Activated T-helper 1 cell treated with anti-CD3 and anti-CD28 coated beads, Interleukin-12 subunit alpha, Interleukin-12 subunit beta, Interleukin-2, Interleukin-4 antibody, amounts not matched to agents 30 ng/mL and 10 ng/mL and 1 ng/mL, durations not matched to agents 14 hours and 24 hours and 36 hours (primary cell): Measurements from ENCODE around the gene PAPOLG. TPM values are rescaled to one million over a fixed set of nuclear protein-coding genes. Genes with fewer than 3 reads are reported as not detected.
"Not testable (repeated sequence)": the region's sequence is repeated elsewhere in the genome, so short reads cannot be mapped to it uniquely, and the experiment has no call there.

Experiments used
- DNase-seq: peaks from one replicate; pipeline ENCODE4 v3.0.0; 2021; ENCODE audit warnings: low spot score
- H3K27ac Mint-ChIP-seq: one replicate; pipeline ENCODE4 v1.8.0; 2021; ENCODE audit warnings: mild to moderate bottlenecking, mixed read lengths
- H3K27me3 Mint-ChIP-seq: one replicate; pipeline ENCODE4 v1.8.0; 2022; ENCODE audit warnings: mild to moderate bottlenecking, moderate library complexity, mixed read lengths; ENCODE audit not compliant: insufficient read depth
- H3K36me3 Mint-ChIP-seq: one replicate; pipeline ENCODE4 v1.8.0; 2021; ENCODE audit warnings: low read depth, mixed read lengths
- H3K4me1 Mint-ChIP-seq: one replicate; pipeline ENCODE4 v1.8.0; 2021; ENCODE audit warnings: low read depth, mixed read lengths
- H3K4me3 Mint-ChIP-seq: one replicate; pipeline ENCODE4 v1.8.0; 2021; ENCODE audit warnings: mild to moderate bottlenecking, moderate library complexity, mixed read lengths
- H3K9me3 Mint-ChIP-seq: one replicate; pipeline ENCODE4 v1.8.0; 2021; ENCODE audit warnings: mixed read lengths
- intact Hi-C: fragments of 100-400 bp; cut with micrococcal nuclease; formaldehyde crosslinking; loops from one replicate; pipeline ENCODE4 v1.15.1; 2024
- total RNA-seq: library from RNA; stranded (reverse); gene quantifications from 2 replicates; pipeline ENCODE4 v1.2.3, GENCODE V29; 2022

The PAPOLG gene
- total RNA-seq, 1 donor from 2014 or later = 17.2 TPM

DNA sequence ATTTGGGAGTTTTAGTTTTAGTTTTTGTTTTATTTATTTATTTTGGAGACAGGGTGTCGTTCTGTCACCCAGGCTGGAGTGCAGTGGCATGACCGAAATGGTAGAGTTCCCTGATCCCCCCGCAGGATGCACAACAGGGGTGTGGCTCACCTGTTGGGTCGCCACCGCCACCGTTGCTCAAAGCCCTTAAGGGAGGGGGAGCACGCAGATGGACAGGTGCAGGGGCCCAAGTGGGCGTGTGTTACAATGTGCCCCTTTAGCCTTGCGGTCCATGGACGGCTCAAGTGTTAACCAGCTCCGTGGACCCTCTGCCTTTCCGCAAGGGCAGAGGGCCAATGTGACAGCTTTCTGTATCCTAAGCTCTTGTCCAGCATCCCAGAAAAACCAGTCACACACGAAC is 63.9 kb downstream of the PAPOLG start:
- H3K36me3 Mint-ChIP-seq = no peaks in the 10 kb centered on the region
- H3K4me1 Mint-ChIP-seq = peaks cover 44% of the 10 kb centered on the region
- intact Hi-C loops = loop anchor here (1.0 kb wide), 9 partner anchors 13 to 198 kb away; partner anchors contain the start of genes PAPOLG, PUS10 and REL
- peak overlapping the region; percentile 91 for H3K27ac Mint-ChIP-seq
- H3K9me3 Mint-ChIP-seq = no peaks in the 10 kb centered on the region
- no peak for DNase-seq
- H3K4me3 Mint-ChIP-seq = peak overlapping the region; percentile 20
- no peaks in the 10 kb centered on the region for H3K27me3 Mint-ChIP-seq

DNA sequence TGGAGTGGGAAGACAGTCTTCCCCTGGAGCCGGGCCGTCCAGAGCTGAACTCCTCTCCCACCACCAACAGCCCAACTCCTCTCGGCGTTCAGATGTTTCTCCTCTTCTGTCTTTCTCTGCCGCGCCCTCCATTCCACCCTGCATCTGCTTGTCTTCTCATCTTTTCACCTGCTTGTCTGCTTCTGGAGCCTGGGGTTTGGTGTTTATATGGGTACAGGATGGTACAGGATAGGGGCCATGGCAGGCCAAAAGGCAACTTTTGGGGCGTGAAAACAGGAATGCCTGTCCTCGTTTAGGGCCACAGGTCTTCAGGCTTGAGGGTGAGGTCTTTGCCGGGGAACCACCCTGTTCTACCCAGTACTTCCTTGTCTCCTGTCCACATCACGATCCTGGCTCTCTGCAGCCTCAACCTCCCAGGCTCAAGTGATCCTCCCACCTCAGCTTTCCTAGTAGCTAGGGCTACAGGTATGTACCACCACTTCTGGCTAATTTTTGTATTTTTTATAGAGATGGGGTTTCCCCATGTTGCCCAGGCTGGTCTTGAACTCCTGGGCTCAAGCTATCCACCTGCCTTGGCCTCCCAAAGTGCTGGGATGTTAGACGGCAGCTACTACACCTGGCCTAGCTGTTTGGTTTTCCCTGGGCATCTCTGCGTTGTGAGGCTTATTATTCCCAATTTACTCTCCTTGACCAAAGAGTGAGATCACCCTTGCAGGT is 64.5 kb downstream of the PAPOLG start:
- Mint-ChIP-seq H3K36me3 (no peaks in the 10 kb centered on the region), H3K9me3 (no peaks in the 10 kb centered on the region), H3K4me1 (peaks cover 45% of the 10 kb centered on the region), H3K27me3 (no peaks in the 10 kb centered on the region), H3K4me3 (peak overlapping the region; percentile 19), H3K27ac (peak overlapping the region; percentile 85)
- no peak for DNase-seq
- intact Hi-C loops = no loop called here

DNA sequence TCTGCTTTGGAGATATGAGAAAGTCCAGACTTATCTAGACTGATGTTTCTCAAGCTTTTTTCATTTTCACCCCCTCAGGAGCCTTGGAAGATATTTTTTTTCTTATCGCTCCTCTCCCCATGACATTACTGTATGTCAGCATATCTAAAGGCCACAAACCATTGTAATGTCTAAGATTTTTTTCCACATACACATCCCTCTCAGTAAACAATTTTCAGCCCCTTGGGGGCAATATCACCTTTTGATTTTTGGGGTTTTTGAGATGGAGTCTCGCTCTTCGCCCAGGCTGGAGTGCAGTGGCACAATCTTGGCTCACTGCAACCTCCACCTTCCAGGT is 65.0 kb downstream of the PAPOLG start:
- peaks cover 51% of the 10 kb centered on the region for H3K4me1 Mint-ChIP-seq
- H3K36me3 Mint-ChIP-seq = no peaks in the 10 kb centered on the region
- intact Hi-C loops = no loop called here
- no peaks in the 10 kb centered on the region for H3K9me3 Mint-ChIP-seq
- no peak for DNase-seq
- H3K4me3 Mint-ChIP-seq = peak overlapping the region; percentile 19
- H3K27ac Mint-ChIP-seq = peak overlapping the region; percentile 85
- no peaks in the 10 kb centered on the region for H3K27me3 Mint-ChIP-seq

DNA sequence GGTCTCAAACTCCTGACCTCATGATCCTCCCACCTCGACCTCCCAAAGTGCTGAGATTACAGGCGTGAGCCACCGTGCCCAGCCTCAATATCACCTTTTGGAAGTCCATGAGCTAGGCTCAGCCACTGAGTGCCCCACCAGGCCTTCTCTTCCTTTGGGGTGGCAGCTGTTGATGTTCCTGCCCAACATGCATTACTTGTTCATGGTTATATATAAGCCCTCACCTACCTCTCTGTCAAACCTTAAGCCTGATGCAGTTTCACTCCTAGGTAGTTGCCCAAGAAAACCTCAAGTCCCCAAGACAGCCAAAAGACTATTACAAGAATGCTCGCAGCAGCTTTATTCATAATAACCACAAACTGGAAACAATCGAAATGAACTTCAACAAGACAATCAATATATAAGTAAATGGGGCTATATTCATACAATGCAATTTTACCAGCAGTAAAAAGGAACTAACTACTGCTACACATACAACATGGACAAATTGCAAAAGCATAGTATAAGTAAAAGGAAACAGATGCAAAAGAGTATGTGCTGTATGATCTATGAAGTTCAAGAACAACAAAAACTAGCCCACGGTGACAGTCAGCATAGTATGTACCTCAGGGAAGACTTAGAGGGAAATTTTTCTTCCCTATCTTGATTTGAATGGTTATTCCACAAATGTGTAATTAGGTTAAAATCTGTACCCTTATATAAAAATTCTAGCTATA is 65.7 kb downstream of the PAPOLG start:
- Mint-ChIP-seq H3K9me3 (no peaks in the 10 kb centered on the region), H3K27ac (peak overlapping the region; percentile 85), H3K36me3 (no peaks in the 10 kb centered on the region), H3K4me1 (peaks cover 55% of the 10 kb centered on the region), H3K27me3 (no peaks in the 10 kb centered on the region), H3K4me3 (no peak overlapping the region)
- DNase-seq = no peak
- intact Hi-C loops = no loop called here

DNA sequence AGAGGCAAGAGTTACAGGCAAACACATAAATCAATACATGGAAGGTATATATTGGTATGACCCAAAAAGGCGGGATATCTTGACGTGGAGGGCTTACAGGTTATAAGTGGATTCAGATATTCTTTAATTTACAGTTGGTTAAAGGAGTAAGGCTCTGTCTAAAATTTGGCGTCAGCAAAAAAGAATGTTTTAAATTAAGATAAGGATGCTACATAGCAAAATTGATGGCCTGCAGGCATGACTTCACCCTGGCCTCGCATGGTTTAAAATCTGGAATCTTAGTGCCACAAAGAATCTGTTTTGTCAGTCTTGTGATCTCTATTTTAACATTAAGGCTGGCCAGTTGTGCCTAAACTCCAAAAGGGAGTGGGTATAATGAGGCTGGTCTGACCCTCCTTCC is 66.9 kb downstream of the PAPOLG start:
- DNase-seq = no peak
- intact Hi-C loops = no loop called here
- no peaks in the 10 kb centered on the region for H3K9me3 Mint-ChIP-seq
- peaks cover 60% of the 10 kb centered on the region for H3K4me1 Mint-ChIP-seq
- H3K4me3 Mint-ChIP-seq = no peak overlapping the region
- H3K27ac Mint-ChIP-seq = no peak overlapping the region
- no peaks in the 10 kb centered on the region for H3K36me3 Mint-ChIP-seq
- no peaks in the 10 kb centered on the region for H3K27me3 Mint-ChIP-seq

DNA sequence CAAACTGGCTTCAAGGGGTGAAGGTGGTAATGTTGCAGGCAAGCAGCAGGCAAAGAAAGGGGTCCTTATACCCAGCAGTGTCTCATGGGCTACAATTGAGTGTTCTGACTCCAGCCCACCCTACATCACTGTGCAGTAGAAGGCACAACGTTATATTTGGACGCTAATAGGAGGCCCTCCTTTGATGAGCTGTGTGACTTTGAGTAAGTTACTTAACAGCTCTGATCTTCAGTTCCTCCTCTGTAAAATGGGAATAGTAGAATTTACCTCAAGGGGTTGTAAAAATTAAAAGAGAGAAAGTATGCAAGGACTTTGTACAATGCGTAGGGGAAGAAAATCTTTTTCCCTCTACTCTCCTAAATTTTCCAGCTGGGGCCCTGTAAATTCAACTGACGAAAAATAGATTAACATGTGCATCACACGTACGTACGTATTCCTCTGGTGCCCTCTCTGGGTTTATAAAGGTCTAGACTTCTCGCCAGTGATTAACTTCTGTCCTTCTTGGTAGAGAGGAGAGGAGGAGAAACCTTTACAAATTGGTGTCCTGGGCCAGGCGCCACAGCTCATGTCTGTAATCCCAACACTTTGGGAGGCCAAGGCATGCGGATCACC is 67.7 kb downstream of the PAPOLG start:
- Mint-ChIP-seq H3K9me3 (no peaks in the 10 kb centered on the region), H3K27ac (no peak overlapping the region), H3K4me1 (peaks cover 52% of the 10 kb centered on the region), H3K36me3 (no peaks in the 10 kb centered on the region), H3K27me3 (no peaks in the 10 kb centered on the region), H3K4me3 (no peak overlapping the region)
- intact Hi-C loops = no loop called here
- no peak for DNase-seq

DNA sequence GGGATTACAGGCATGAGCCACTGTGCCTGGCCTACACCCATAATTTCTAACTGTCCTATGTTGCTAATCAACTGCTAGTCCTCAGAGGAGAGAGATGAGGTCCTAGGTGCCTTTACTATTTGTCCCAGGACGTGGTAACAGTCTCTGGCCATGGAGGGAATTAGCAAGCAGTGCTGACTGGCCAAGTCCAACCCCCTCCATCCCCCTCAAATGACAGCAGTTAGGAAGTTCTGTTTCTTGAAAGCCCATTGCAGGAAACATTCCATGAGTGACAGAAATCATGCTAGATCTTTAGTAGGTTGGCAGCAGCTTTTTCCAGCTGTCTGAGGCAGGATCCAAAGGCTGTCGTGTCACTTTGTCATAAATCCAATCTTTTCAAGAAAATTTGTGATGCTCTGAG is 69.6 kb downstream of the PAPOLG start:
- Mint-ChIP-seq H3K27ac (no peak overlapping the region), H3K4me1 (peaks cover 35% of the 10 kb centered on the region), H3K27me3 (no peaks in the 10 kb centered on the region), H3K4me3 (no peak overlapping the region), H3K9me3 (no peaks in the 10 kb centered on the region), H3K36me3 (no peaks in the 10 kb centered on the region)
- no peak for DNase-seq
- intact Hi-C loops = no loop called here

DNA sequence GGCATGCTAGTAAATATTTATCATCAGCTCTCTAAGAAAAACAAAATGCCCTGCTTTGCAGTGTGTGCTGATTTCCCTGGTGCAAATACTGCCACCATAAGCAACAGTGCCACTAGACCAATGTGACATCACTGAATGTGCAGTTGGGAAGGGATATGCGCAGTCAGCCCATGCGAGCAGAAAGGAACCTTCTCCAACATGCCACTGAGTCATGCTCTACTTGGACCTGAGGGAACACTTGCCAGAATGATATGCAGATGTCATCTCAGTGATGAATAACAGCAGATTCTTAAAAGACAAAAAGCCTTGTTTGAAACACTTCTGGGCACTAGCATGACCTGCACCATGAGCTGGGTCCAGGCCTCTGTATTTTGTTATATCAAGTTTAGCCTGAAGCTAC is 70.0 kb downstream of the PAPOLG start:
- Mint-ChIP-seq H3K27me3 (no peaks in the 10 kb centered on the region), H3K4me1 (peaks cover 31% of the 10 kb centered on the region), H3K4me3 (no peak overlapping the region), H3K9me3 (no peaks in the 10 kb centered on the region), H3K36me3 (no peaks in the 10 kb centered on the region), H3K27ac (no peak overlapping the region)
- intact Hi-C loops = no loop called here
- DNase-seq = no peak

DNA sequence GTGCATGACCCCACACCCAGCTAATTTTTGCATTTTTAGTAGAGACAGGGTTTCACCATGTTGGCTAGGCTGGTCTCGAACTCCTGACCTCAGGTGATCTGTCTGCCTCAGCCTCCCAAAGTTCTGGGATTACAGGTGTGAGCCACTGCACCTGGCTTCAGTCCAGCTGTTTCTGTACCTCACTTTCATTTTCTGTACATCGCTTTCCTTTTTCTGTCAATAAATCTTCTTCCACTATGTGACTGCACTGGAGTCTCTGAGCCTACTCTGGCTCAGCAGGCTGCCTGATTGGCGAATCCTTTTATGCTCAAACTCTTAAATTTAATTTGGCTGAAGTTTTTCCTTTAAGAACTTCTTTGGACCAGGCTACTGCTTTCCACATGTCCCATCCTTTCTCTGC is 70.8 kb downstream of the PAPOLG start:
- peaks cover 23% of the 10 kb centered on the region for H3K4me1 Mint-ChIP-seq
- H3K9me3 Mint-ChIP-seq, intact Hi-C loops, H3K27ac Mint-ChIP-seq, H3K36me3 Mint-ChIP-seq, DNase-seq, H3K4me3 Mint-ChIP-seq, H3K27me3 Mint-ChIP-seq: not testable (repeated sequence)

DNA sequence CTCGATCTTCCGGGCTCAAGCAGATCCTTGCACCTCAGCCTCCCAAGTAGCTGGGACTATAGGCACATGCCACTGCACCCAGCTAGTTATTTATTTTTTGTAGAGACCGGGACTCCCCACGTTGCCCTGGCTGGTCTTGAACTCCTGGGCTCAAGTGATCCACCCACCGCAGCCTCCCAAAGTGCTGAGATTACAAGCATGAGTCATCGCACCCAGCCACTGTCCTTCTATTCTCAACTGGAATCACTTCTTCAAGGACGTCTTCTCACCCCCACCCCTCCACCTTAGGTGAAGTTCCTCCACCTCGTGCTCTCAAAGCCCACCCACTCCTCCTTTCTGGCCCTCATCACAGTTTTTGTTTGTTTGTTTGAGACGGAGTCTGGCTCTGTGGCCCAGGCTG is 71.3 kb downstream of the PAPOLG start:
- H3K9me3 Mint-ChIP-seq = no peaks in the 10 kb centered on the region
- H3K27me3 Mint-ChIP-seq = no peaks in the 10 kb centered on the region
- intact Hi-C loops = no loop called here
- H3K4me1 Mint-ChIP-seq = peaks cover 20% of the 10 kb centered on the region
- DNase-seq = no peak
- H3K27ac Mint-ChIP-seq = no peak overlapping the region
- no peaks in the 10 kb centered on the region for H3K36me3 Mint-ChIP-seq
- no peak overlapping the region for H3K4me3 Mint-ChIP-seq

DNA sequence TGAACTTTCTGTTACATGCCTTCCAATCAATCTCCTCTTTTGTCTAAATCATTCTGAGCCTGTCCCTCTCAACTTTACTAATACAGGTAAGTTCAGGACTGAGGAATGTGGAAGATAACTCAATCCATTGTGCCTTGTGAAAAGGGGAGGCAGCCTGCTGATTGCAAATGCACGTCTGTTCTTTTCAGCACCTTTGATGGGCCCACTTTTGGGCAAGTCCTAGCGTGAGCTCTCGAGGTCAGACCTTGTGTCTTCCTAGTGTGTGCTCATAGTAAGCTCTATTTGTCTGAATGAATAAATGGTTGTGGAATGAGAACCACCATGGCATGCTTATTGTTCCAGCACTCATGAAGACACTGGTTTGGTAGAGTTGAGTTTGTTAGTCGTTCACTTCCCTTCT is 74.9 kb downstream of the PAPOLG start:
- H3K9me3 Mint-ChIP-seq = no peaks in the 10 kb centered on the region
- H3K4me1 Mint-ChIP-seq = peaks cover 28% of the 10 kb centered on the region
- intact Hi-C loops = no loop called here
- H3K27me3 Mint-ChIP-seq = no peaks in the 10 kb centered on the region
- no peak for DNase-seq
- H3K27ac Mint-ChIP-seq = no peak overlapping the region
- H3K36me3 Mint-ChIP-seq = no peaks in the 10 kb centered on the region
- no peak overlapping the region for H3K4me3 Mint-ChIP-seq

DNA sequence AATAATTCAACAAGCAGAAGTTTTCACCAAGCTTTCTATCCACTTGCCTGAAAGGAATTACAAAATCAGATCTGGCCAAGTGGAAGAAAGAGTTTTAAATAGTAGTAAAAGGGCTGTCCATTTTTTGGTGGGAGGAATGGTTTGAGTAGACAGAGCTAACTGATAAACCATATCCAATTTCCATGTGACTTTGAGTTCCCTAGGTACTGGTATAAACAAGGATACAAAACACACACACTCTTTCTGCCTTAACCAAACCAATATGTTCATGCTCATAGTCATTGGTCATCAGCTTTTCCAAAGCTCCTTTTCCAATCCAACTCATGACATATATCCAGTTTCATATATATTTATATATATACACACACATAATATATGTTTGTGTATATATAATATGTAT is 75.9 kb downstream of the PAPOLG start:
- Mint-ChIP-seq H3K4me1 (peaks cover 21% of the 10 kb centered on the region), H3K27ac (no peak overlapping the region), H3K4me3 (no peak overlapping the region), H3K9me3 (no peaks in the 10 kb centered on the region), H3K36me3 (no peaks in the 10 kb centered on the region), H3K27me3 (peaks cover 2% of the 10 kb centered on the region)
- intact Hi-C loops = no loop called here
- DNase-seq = no peak

DNA sequence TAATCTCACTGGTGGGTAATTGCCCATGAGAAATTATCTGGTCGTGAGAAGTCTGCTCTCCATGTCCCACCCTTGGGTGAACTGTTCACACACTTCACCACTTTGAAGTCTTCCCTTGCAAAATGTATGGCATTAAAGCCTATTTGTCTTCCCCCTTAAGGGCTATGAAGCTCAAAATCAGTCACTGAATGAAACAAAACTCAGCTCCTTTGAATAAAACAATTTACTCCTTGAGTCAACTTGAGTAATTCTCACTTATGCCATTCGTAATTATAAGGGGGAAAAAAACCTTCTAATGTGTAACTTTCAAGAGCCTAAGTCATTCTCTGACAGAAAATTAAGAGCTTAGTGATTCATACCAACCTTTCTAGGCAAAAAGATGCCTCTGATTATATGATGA is 76.6 kb downstream of the PAPOLG start:
- H3K27me3 Mint-ChIP-seq = peaks cover 2% of the 10 kb centered on the region
- no peak overlapping the region for H3K27ac Mint-ChIP-seq
- no peak for DNase-seq
- H3K36me3 Mint-ChIP-seq = no peaks in the 10 kb centered on the region
- H3K9me3 Mint-ChIP-seq = no peaks in the 10 kb centered on the region
- H3K4me3 Mint-ChIP-seq = no peak overlapping the region
- intact Hi-C loops = loop anchor here (1.0 kb wide), 1 partner anchor 40 kb away; no protein-coding TSS in a partner anchor
- H3K4me1 Mint-ChIP-seq = peaks cover 14% of the 10 kb centered on the region
